HL-60/S4 treated with phorbol 12-myristate 13-acetate at 8.2 ng/mL for 4 days and 3 days (cell line): ENCODE measurements around the gene RAMP1.

Source experiments
- in situ Hi-C: fragments of 300-500 bp; cut with MboI; formaldehyde crosslinking; loops from 2 replicates; pipeline ENCODE4 v1.15.0; 2022; ENCODE audit warnings: low sequenced_read_pairs

Gene RAMP1

DNA sequence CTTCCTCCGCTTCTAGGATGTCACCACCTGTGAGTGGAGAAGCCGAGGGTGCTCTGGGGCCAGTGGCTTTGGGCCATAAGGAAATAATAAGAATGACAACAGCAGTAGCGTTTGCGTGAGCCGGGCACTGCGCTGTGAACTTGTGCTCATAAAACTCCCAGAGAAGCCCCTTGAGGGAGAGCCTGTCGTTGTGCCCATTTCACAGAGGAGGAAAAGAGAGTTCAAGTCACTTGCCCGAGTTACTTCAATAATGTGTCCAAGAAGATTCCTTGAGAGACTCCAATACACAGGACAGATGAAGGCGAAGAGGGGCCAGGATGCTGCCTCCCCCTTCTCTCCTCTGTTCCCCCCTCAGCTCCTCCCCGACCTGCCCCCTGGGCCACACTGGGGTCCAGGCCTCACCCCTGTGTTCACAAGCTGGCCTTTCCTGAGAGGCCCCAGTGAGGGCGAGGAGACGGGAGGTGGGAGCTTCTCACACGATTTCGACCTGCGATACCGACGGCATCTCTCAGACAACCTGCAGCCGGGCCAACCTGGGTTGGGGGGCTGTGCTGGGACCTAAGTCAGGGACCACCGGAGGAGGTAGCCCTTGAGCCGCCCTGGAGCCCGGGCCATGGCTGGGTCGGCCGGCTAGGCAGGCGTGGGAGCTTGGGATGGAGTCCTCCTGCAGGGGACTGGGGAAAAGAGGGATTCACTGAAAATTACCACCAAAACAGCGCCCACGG is 53.9 kb downstream of the RAMP1 start:
- in situ Hi-C loops = no loop called here

- in situ Hi-C loops = no loop called here
Measured at GRCh38 chr2:237915576-237915975, 56.2 kb downstream of the RAMP1 start.

GRCh38 chr2:237916296-237916695 is 56.9 kb downstream of the RAMP1 start:
- in situ Hi-C loops = no loop called here

- in situ Hi-C loops = no loop called here
Measured at GRCh38 chr2:237917696-237918374, 58.4 kb downstream of the RAMP1 start.

DNA sequence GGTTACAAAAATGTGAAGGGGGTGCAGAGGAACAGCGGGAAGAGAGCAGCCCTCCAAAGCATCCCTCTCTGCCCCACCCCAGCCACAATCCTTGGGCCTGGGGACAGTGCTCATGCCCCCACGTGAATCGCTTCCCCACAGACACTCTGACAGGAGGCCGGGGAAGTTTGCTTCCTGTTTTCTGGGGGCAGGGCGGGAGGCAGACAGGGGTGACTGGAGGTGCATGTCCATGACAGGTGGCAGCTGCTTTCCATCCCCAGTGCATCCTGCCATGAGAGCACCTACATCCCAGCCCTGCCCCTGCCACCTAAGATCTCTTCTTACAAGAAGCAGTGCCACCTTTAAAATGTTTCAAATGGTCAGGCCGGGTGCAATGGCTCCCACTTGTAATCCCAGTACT is 60.2 kb downstream of the RAMP1 start:
- in situ Hi-C loops = no loop called here

DNA sequence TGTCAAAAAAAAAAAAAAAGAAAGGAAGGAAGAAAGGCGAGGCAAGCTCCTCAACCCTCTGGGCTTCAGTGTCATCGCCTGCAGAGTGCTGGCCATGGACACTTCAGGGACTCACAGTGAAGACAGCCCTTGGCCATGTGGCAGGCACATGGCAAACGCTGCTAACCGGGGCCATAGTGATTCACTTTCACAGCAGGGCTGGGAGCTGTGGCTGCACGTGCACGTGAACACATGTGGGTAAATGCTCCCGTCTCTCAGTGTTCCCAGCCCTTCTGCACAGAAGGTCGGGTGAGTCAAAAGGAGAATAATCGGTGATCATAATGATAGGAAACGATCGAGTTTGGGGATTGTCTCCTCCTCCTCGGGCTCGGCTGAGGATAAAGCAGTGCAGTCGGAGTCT is 61.2 kb downstream of the RAMP1 start:
- in situ Hi-C loops = no loop called here

GRCh38 chr2:237921967-237922492 is 62.6 kb downstream of the RAMP1 start:
- in situ Hi-C loops = no loop called here

DNA sequence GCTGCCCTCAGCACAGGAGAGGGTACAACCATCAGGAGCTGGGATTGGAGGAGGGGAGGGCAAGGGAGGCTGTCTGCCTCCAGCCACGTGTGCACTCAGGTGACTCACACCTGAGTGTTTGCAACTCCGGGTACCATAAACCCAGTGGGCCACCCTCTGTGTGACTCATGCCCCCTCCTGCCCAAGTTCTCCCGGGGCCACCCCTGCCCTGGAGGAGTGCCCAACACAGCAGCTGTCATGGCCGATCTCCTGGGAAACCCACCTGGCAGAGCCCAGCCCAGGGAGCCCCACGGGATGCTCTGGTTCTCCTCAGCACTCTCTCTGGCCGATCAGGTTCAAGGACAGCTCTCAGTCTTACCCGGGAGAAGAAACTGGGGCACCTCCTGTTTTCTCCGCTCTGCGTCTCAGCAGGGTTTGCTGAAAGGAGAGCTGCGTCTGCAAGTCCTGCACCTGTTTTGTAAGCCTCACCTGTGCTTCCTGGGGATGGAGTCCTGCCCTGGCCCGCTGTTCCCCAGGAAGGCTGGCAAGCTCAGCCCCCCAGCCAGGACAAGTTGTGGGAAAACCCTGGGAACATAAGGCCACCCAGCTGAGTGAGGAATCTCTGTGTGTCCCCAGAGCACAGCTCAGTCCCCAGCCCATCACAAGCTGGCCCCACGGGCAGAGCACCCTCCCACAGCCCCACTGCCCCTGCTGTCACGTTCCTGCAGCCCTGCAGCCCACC is 63.4 kb downstream of the RAMP1 start:
- in situ Hi-C loops = no loop called here

DNA sequence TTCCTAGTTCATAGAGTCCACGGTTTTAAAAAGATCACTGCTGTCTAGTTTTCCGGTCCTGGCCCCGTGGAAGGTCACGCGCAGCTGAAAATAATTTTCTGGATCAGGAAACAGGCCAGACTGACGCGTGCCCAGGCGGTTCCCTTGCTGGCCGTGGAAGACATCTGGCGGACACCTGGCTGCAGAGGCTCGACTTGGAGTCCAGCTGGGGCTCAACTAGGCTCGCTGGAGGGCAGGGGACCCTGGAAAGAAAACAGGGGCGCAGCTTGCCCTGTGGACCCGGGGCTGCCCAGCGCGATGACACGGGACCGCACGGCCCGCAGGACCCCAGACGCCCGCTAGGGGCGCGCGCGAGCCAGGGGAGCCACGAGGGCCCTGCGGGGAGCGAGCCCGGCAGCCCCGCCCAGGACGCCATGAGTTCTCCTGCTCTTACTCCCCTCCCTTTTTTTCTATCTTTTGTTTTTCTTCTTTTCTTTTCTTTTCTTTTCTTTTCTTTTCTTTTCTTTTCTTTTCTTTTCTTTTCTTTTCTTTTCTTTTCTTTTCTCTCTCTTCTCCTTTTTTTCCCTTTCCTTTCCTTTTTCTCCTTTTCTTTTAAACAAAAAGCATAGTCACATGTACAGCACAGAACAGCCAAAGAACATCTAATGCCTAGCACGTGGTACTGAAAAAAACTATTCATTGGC is 64.2 kb downstream of the RAMP1 start:
- in situ Hi-C loops = no loop called here

DNA sequence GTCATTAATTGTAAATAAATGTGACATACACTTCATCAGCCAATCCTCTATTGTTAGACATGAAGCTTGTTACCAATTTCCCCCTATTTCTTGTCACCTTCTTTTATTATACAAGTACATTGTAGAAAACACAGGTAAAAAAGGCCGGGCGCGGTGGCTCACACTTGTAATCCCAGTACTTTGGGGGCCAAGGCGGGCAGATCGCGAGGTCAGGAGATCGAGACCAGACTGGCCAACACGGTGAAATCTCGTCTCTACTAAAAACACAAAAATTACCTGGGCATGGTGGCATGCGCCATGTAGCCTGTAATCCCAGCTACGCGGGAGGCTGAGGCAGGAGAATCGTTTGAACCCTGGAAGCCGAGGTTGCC is 64.7 kb downstream of the RAMP1 start:
- in situ Hi-C loops = no loop called here

- in situ Hi-C loops = no loop called here
Measured at GRCh38 chr2:237927135-237927534, 67.7 kb downstream of the RAMP1 start.

DNA sequence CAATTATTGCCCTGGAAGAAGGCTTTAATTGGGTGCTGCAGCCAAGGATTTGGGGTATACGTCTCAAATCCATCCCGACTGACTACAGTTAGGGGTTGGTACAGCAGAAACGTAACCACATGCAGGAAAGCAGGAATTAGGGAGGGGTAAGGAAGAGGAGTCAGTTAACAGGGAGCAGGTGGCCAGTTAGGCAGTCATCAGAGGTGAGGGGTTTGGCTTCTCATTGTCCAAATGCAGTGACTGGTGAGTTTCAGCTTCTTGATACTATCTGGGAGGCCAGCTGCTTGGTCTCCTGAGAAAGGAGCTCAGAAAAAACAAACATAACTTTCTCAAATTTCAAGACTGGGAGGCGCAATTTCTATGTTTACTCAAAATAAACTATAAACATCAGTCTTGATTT is 68.6 kb downstream of the RAMP1 start:
- in situ Hi-C loops = no loop called here

DNA sequence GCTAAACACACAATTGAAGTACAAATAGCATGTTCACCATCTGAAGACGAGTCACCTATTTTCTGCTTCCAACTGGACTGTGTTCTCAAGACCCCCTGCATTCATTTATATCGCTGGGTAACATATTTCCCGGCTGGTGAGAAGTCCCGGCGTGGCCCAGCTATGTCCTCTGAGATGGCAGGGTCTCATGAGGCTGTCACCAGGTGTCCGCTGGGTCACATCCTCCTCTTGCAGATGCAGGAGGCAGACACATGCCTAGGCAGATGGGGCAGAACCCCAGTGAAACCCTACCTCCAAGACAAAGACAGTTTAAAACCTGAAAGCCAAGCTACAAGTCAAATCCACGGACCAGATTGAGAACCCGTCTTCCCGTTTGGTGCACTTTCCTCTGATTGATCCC is 70.6 kb downstream of the RAMP1 start:
- in situ Hi-C loops = no loop called here

GRCh38 chr2:237931205-237931721 is 71.8 kb downstream of the RAMP1 start:
- in situ Hi-C loops = no loop called here

GRCh38 chr2:237932731-237933131 is 73.3 kb downstream of the RAMP1 start:
- in situ Hi-C loops = no loop called here

- in situ Hi-C loops = no loop called here
Measured at GRCh38 chr2:237934186-237934585, 74.8 kb downstream of the RAMP1 start.

GRCh38 chr2:237935740-237936452 is 76.5 kb downstream of the RAMP1 start:
- in situ Hi-C loops = no loop called here

DNA sequence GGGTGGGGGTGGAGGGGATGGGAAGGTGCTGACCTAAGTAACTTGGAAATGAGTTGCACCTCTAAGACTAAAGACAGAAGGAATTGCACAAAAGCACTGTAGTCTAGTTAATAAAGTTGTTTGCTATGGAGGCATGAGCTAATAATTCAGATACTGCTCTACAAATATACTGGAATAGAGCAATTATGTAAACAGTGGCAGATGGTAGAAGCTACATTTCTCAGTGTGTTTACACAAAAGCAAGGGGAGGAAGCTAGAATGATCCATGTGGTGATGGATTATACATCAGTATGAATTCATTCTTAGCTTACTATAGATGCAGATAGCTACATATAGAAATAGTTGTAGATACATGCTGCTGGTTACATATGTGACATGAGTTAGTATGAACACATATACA is 79.8 kb downstream of the RAMP1 start:
- in situ Hi-C loops = no loop called here

DNA sequence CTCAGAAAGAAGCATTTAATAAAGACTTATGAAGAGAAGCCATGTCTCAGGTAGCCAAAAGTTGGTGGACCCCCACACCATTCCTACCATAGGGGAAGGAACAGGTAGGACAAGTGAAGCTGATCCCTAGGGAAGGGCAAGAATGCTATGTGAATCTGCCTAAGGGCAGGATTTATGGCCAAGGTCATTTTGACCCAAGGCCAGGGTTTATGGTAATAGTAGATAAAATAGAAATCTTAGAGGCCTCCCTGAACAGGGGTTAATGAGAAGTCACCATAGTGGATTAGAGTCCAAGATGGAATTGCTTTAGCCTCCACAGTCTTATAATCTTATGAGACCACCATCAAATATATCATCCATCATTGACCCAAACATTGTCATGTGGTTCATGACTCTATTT is 81.4 kb downstream of the RAMP1 start:
- in situ Hi-C loops = no loop called here

GRCh38 chr2:237941239-237941638 is 81.8 kb downstream of the RAMP1 start:
- in situ Hi-C loops = no loop called here
